HepG2 (cell line): ENCODE measurements around the gene RPS25. TPM values are rescaled to one million over a fixed set of nuclear protein-coding genes. Genes with fewer than 3 reads are reported as not detected.

ENCODE experiments used
- ATAC-seq: fragments of 200-7000 bp; cut with Tn5 transposase; 3 replicates; pipeline ENCODE4 v1.9.1; 2020; ENCODE audit warnings: mild to moderate bottlenecking, moderate library complexity
- BruUV-seq: library from RNA; stranded (reverse); fragments of 400-500 nt; replicated peaks from 2 replicates; lab custom pipeline; 2021; lab: Mats Ljungman, UMichigan
- CTCF ChIA-PET: fragments of 300-600 bp; formaldehyde crosslinking; extraction: SDS; loops from one replicate; lab custom pipeline; 2021; ENCODE audit warnings: low total read pairs, inconsistent platforms, low intra/inter-chr PET ratio; lab: Yijun Ruan, JAX
- POLR2A ChIA-PET: fragments of 350-600 bp; sonication (Branson Sonifier 250); formaldehyde crosslinking; loops from one replicate; lab custom pipeline; 2020; ENCODE audit warnings: antibody characterized with exemption, inconsistent platforms; lab: Yijun Ruan, JAX
- DNase-seq: peaks from one replicate; pipeline ENCODE4 v3.0.0-alpha.2; 2015; ENCODE audit warnings: low spot score
- FAIRE-seq: peaks from 3 replicates; lab custom pipeline; 2011; peaks lifted over from hg19 to GRCh38; lab: Jason Lieb, UNC
- H2AFZ ChIP-seq: one replicate; pipeline ENCODE4 v1.6.1; 2011; ENCODE audit warnings: low read length, inconsistent platforms
- H3K27ac ChIP-seq: fragments of 300-600 bp; 3 replicates; pipeline ENCODE4 v1.8.0; 2011; ENCODE audit warnings: mixed run types, mild to moderate bottlenecking, mixed read lengths, low read length, inconsistent platforms; ENCODE audit not compliant: insufficient read depth; ENCODE audit errors: extremely low read length
- H3K27me3 ChIP-seq, 2 experiments: fragments of 200-600 bp in 1 of 2; 2 replicates in 1 of 2; 3 replicates in 1 of 2; pipeline versions ENCODE4 v1.6.0 to v1.8.0; 2011; ENCODE audit warnings: low read length in 2 of 2, mild to moderate bottlenecking in 2 of 2, moderate library complexity in 2 of 2, inconsistent platforms in 1 of 2; ENCODE audit not compliant: insufficient read depth in 2 of 2, control insufficient read depth in 1 of 2
- H3K36me3 ChIP-seq, 2 experiments: fragments of 200-600 bp in 1 of 2; replicated peaks in 1 of 2; 2 replicates in 1 of 2; 3 replicates in 1 of 2; pipeline versions ENCODE4 v1.5.1 to v1.8.0; 2011; ENCODE audit warnings: low read length in 2 of 2, inconsistent platforms in 1 of 2; ENCODE audit not compliant: insufficient read depth in 2 of 2, control insufficient read depth in 1 of 2
- H3K4me1 ChIP-seq: 2 replicates; pipeline ENCODE4 v1.5.1; 2012; ENCODE audit warnings: low read length, inconsistent platforms; ENCODE audit not compliant: insufficient read depth
- H3K4me2 ChIP-seq: 2 replicates; pipeline ENCODE4 v1.6.0; 2011; ENCODE audit warnings: low read depth, low read length, inconsistent platforms
- H3K4me3 ChIP-seq, 3 experiments: fragments of 200-600 bp in 1 of 3; sonication (generic), shearing (Covaris generic) in 1 of 3; replicated peaks in 1 of 3; 2 replicates each; pipeline ENCODE4 v1.5.1; 2011 to 2016; ENCODE audit warnings: low read length in 3 of 3, inconsistent platforms in 2 of 3, low read depth in 2 of 3, mild to moderate bottlenecking in 2 of 3, control low read depth in 1 of 3, mixed read lengths in 1 of 3; ENCODE audit not compliant: insufficient read depth in 1 of 3
- H3K79me2 ChIP-seq: one replicate; pipeline ENCODE4 v1.6.1; 2011; ENCODE audit warnings: low read length, inconsistent platforms; ENCODE audit not compliant: insufficient read depth
- H3K9ac ChIP-seq: 2 replicates; pipeline ENCODE4 v1.6.0; 2011; ENCODE audit warnings: mild to moderate bottlenecking, low read depth, low read length, inconsistent platforms; ENCODE audit not compliant: insufficient read depth
- H3K9me3 ChIP-seq: 2 replicates; pipeline ENCODE4 v1.5.1; 2012; ENCODE audit warnings: mild to moderate bottlenecking, low read length
- H4K20me1 ChIP-seq: 2 replicates; pipeline ENCODE4 v1.6.0; 2011; ENCODE audit warnings: inconsistent platforms, mild to moderate bottlenecking, low read length, moderate library complexity; ENCODE audit not compliant: insufficient read depth
- ARNT2 ChIP-seq: sonication (generic); formaldehyde crosslinking; IDR thresholded peaks from 2 replicates; pipeline ENCODE4 v1.8.0; 2022; ENCODE audit warnings: mild to moderate bottlenecking, low read depth, missing genetic modification reagents, moderate library complexity
- BATF2 ChIP-seq: sonication (generic); formaldehyde crosslinking; IDR thresholded peaks from 2 replicates; pipeline ENCODE4 v1.8.0; 2022; ENCODE audit warnings: mild to moderate bottlenecking, missing genetic modification reagents, moderate library complexity
- PRDM4 ChIP-seq: sonication (generic); formaldehyde crosslinking; IDR thresholded peaks from 2 replicates; pipeline ENCODE4 v1.9.0; 2021; ENCODE audit warnings: missing genetic modification reagents, borderline replicate concordance
- U2AF2 ChIP-seq: fragments of 200-400 bp; formaldehyde crosslinking; IDR thresholded peaks from 2 replicates; pipeline ENCODE4 v1.6.1; 2017; ENCODE audit warnings: low read depth, mild to moderate bottlenecking, low read length
- ZNF318 ChIP-seq: sonication (generic); formaldehyde crosslinking; IDR thresholded peaks from 2 replicates; pipeline ENCODE4 v1.4.0; 2020; ENCODE audit warnings: mild to moderate bottlenecking, missing genetic modification reagents
- ZNF773 ChIP-seq: sonication (generic); formaldehyde crosslinking; IDR thresholded peaks from 2 replicates; pipeline ENCODE4 v1.4.0; 2020; ENCODE audit warnings: missing genetic modification reagents, borderline replicate concordance
- ZSCAN20 ChIP-seq: sonication (generic); formaldehyde crosslinking; IDR thresholded peaks from 2 replicates; pipeline ENCODE4 v1.4.0; 2020; ENCODE audit warnings: missing genetic modification reagents, mild to moderate bottlenecking, borderline replicate concordance
- WGBS: methylation state at CpG from one replicate; pipeline ENCODE4 v1.1.6; 2017; ENCODE audit warnings: low lambda C conversion rate; 5-methylcytosine and 5-hydroxymethylcytosine counted together
- in situ Hi-C: cut with HindIII; loops from 2 replicates; pipeline ENCODE4 v1.10.0; 2017; ENCODE audit warnings: low pct_unique_long_range_greater_than_20kb; ENCODE audit not compliant: extremely low pct_ligation_motif_present
- intact Hi-C: fragments of 100-400 bp; cut with micrococcal nuclease; formaldehyde crosslinking; loops from one replicate; pipeline ENCODE4 v1.10.0; 2022; ENCODE audit not compliant: unreplicated experiment
- polyA plus RNA-seq, 8 experiments: library from polyadenylated mRNA; depleted of rRNA in 3 of 8; stranded (reverse) in 7 of 8; unstranded in 1 of 8; fragments of >200 nt; fragmentation: Illumina TruSeq in 4 of 8; extraction: Trizol in 4 of 8; gene quantifications; 2 replicates each; pipeline versions ENCODE4 v1.2.1 to v1.2.3, GENCODE V29; 2011 to 2016; ENCODE audit warnings: low read depth in 4 of 8, missing spikeins in 1 of 8, mixed read lengths in 1 of 8; ENCODE audit not compliant: insufficient read depth in 1 of 8
- total RNA-seq, 5 experiments: library from RNA; depleted of rRNA; stranded (reverse); fragments of >200 nt; fragmentation: Illumina TruSeq; extraction: Trizol; gene quantifications; 2 replicates each; pipeline ENCODE4 v1.2.3, GENCODE V29; 2016; ENCODE audit warnings: low read depth in 1 of 5

Gene RPS25
- total and polyA plus RNA-seq, 2 of the 13 experiments (the other 11 are each of a cell fraction or from before 2014, with no cell fraction given), result 839 to 1,415 TPM

GRCh38 chr11:119029340-119030028 is 11.3 kb upstream of the RPS25 start:
- Histone ChIP-seq H3K36me3 (peaks cover 0 to 4% of the 10 kb centered on the region in 2 experiments; a peak in 1 of 5 replicates), H3K4me2 (peak overlapping the region; percentile 99), H2AFZ (no peak overlapping the region), H4K20me1 (peaks cover 5% of the 10 kb centered on the region; the same call in 1 of the 2 replicates), H3K4me3 (peak overlapping the region; percentile 74 to 82 (median 79)), H3K27me3 (no peaks in the 10 kb centered on the region; a peak in 1 of 5 replicates), H3K4me1 (peaks cover 70% of the 10 kb centered on the region), H3K27ac (peak overlapping the region; percentile 77), H3K9me3 (no peaks in the 10 kb centered on the region), H3K9ac (peak overlapping the region; percentile 77), H3K79me2 (peaks cover 47% of the 10 kb centered on the region)
- 0% methylated on average over 9 of the region's 10 CpGs for WGBS
- BruUV-seq, result TSS peak; percentile 79
- in situ Hi-C loops (no loop called here), intact Hi-C loops (loop anchor here (2.0 kb wide), 2 partner anchors 31 to 65 kb away; partner anchors contain the start of gene CENATAC)
- FAIRE-seq, result peak; percentile 94
- peak; percentile 93 for DNase-seq
- CTCF ChIA-PET, result no interaction called here
- peak; percentile 71 for ATAC-seq
- POLR2A ChIA-PET, result interaction anchor here (1.0 to 4.8 kb wide), 4 partner anchors 11 to 73 kb away, joined by 3 to 45 read pairs (median 4); partner anchors contain the start of genes CENATAC, RPS25 and TRAPPC4
- TF ChIP-seq ARNT2 (CRISPR knock-in tag) (no peak), BATF2 (CRISPR knock-in tag) (no peak), ZNF318 (0 out of 2 replicates have a peak, but pooled peaks have one; percentile 87), PRDM4 (CRISPR knock-in tag) (no peak), U2AF2 (no peak), ZNF773 (CRISPR knock-in tag) (no peak), ZSCAN20 (no peak)
